NK-92 treated with Interleukin-12 subunit alpha and Interleukin-12 subunit beta, amount 100 ng/mL, for 24 hours (cell line): ENCODE data around the gene IFNA4.

ENCODE experiments used
- DNase-seq: peaks from one replicate; lab custom pipeline; 2025; lab: John Stamatoyannopoulos, UW

IFNA4 gene

GRCh38 chr9:21165516-21165915 is 21.9 kb downstream of the IFNA4 start:
- no peak for DNase-seq

- DNase-seq = peak; percentile 34
Observed at GRCh38 chr9:21160178-21160577, 27.2 kb downstream of the IFNA4 start.

GRCh38 chr9:21155501-21155900 is 31.9 kb downstream of the IFNA4 start:
- no peak for DNase-seq

GRCh38 chr9:21154018-21154608 is 33.3 kb downstream of the IFNA4 start:
- DNase-seq = no peak

DNA sequence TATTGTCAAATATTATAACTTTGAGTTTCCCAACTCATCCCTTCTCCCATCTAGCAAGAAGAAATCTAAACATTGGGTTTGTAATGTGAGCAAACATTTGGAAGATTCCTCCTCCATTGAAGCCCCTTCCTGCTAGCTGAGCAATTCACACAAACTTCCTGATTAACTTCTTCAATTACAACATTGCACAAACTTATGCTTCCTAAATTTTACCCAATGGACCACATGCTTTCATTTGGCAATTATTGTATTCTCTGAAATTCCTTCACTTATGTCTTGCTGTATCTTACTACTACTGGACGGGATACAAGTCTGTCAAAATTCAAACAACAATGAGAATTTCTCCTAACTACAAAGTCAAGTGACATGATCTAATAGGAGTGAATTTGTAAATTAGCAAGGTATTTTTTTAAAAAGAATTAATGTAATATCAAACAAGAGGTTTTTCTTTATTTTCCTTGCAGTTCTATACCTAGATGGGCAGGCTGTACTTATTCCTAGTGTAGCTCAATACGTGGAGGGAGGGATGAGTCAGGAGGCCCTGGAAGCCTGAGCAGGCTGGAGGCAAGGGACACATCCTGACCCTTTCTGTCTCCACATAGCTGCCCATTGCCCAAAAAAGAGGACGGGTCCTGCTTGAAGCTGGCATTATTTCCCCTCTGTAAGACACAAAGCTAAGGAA is 33.9 kb downstream of the IFNA4 start:
- DNase-seq = no peak

DNA sequence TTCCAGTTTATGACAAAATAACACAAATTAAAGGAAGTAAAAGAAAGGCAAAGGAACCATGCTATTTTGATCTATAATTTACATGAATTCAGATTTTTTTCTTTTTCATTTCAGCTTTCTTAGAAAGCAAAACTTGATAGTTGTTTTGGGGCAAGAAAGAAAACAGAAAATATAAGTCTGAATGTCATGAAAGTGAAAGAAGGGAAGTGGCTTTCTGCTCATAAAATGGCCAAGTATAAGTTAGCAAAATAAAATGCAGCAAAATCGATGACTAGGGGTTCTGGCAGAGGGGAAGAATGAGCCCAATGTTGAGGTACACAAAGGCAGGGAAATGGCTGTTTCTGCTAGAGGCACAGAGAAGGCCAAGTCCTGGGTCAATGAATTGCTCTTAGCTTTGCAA is 42.8 kb downstream of the IFNA4 start:
- no peak for DNase-seq

DNA sequence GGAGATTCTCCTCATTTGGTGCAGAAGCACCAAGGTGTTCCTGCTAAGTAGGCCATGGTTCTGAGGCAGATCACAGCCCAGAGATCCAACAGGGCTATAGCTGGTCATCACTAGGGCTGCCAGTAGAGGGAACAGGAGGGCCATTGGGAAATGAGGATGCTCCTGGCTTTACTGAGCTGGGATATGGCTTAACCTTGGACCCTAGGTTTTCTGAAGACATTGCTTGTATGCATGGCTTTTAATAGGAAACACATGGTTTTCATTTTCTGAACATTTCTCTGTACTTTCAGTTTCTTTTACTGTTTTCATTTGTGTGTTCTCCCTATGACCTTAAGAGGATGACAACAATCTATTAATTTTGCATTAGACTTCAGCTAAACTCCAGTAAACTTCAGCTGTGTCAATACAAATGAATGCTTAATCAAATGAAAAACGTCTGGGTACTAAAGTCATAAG is 45.9 kb downstream of the IFNA4 start, which contains the start of gene IFNW1:
TSS of gene IFNW1 (minus strand) at position 406 of the 456 bp plus-strand sequence. CDS start at position 144, 262 bp downstream.
- DNase-seq = no peak

- DNase-seq = no peak
Observed at GRCh38 chr9:21137020-21137419, 50.4 kb downstream of the IFNA4 start.
